ENCODE measurements around the gene PON3.

DNA sequence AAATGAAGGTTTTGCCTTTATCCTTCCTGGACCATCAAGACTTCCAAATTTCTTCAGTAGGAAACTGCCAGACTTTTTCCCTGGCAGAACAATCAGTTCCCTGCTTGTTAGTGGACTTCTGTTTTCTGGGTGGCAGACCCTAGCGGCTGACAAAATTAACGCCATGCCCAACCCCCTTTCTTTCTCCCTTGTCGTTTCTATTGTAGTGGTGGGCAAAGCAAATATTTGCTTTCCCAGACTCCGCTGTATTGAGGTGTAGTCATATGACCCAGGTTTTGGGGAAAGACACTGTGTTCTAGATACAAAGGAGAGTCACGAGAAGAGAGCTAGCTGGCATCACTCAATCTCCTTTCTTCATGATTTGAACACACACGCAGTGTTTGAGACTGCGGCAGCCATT is 31.0 kb upstream of the PON3 start:
- TF ChIP-seq, protein P1, sequence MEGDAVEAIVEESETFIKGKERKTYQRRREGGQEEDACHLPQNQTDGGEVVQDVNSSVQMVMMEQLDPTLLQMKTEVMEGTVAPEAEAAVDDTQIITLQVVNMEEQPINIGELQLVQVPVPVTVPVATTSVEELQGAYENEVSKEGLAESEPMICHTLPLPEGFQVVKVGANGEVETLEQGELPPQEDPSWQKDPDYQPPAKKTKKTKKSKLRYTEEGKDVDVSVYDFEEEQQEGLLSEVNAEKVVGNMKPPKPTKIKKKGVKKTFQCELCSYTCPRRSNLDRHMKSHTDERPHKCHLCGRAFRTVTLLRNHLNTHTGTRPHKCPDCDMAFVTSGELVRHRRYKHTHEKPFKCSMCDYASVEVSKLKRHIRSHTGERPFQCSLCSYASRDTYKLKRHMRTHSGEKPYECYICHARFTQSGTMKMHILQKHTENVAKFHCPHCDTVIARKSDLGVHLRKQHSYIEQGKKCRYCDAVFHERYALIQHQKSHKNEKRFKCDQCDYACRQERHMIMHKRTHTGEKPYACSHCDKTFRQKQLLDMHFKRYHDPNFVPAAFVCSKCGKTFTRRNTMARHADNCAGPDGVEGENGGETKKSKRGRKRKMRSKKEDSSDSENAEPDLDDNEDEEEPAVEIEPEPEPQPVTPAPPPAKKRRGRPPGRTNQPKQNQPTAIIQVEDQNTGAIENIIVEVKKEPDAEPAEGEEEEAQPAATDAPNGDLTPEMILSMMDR (IDR thresholded peaks at IDR 0.05; ENCODE audit: low read depth, low read length): no peak
- TF ChIP-seq POLR2A (IDR thresholded peaks at IDR 0.05; ENCODE audit: extremely low read depth, insufficient read length): no peak

Measured in NB4 (cell line).